NT2/D1 (cell line): ENCODE results near the gene SDK2.

Source experiments
- YY1 ChIP-seq: IDR thresholded peaks from 2 replicates; pipeline ENCODE4 v1.6.1; 2011; ENCODE audit not compliant: insufficient read length, insufficient read depth
- ZNF274 ChIP-seq: IDR thresholded peaks from 2 replicates; pipeline ENCODE4 v1.6.1; 2011; ENCODE audit warnings: mild to moderate bottlenecking, low read depth, low read length

DNA sequence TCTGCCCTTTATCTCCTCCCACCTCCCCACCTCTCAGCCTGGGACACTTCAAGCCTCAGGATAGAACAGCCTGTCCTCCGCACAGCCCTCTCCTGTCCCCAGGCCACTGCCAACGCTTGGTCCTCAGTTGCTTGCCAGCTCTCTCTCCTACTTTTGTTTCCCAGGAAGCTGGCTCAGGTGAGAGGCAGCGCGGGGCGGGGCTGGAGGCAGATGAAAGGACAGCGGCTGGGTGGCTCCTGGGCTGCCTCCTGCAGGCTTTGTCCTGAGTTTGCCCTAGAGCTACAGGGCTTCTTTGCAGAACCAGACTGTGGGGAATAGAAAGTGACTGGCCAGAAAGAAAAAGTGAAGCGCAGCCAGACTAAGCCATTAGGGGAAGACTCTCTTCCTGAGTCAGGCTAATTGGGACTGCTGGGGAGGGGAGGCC is 284.2 kb downstream of the SDK2 start:
- TF ChIP-seq ZNF274: no peak
- TF ChIP-seq YY1: no peak
